GM21390 (cell line): ENCODE results near the gene ZBTB39.
"Not testable (repeated sequence)": the region's sequence is repeated elsewhere in the genome, so short reads cannot be mapped to it uniquely, and the experiment has no call there.

ENCODE experiments used
- ATAC-seq: cut with Tn5 transposase; IDR thresholded peaks from one replicate; pipeline ENCODE4 v1.9.1; 2021; ENCODE audit not compliant: unreplicated experiment

Gene ZBTB39

GRCh38 chr12:57005980-57006808 lies at the start of gene ZBTB39:
Gene ZBTB39, minus strand, starts transcription at chr12:57006546. Its CDS starts 1,629 bp downstream, at chr12:57004917.
- ATAC-seq, result peak; percentile 84

GRCh38 chr12:57055824-57056223 lies 49.5 kb upstream of the ZBTB39 start:
- no peak for ATAC-seq

- not testable (repeated sequence) for ATAC-seq
Observed at GRCh38 chr12:57053901-57054300, 47.6 kb upstream of the ZBTB39 start.

- ATAC-seq, result not testable (repeated sequence)
Observed at GRCh38 chr12:57053146-57053545, 46.8 kb upstream of the ZBTB39 start.

- ATAC-seq, result no peak
Observed at GRCh38 chr12:57051011-57051410, 44.7 kb upstream of the ZBTB39 start.

- no peak for ATAC-seq
Observed at GRCh38 chr12:57049890-57050289, 43.5 kb upstream of the ZBTB39 start, which contains the start of gene MYO1A. Gene MYO1A, minus strand, starts transcription at chr12:57050129. Its CDS starts 1,806 bp downstream, at chr12:57048323.

- ATAC-seq, result no peak
Observed at GRCh38 chr12:57049119-57049446, 42.7 kb upstream of the ZBTB39 start.

GRCh38 chr12:57048423-57049118 lies 42.2 kb upstream of the ZBTB39 start:
- ATAC-seq, result no peak

GRCh38 chr12:57047981-57048380 lies 41.6 kb upstream of the ZBTB39 start:
- no peak for ATAC-seq

- no peak for ATAC-seq
Observed at GRCh38 chr12:57046947-57047890, 40.9 kb upstream of the ZBTB39 start.

- ATAC-seq, result no peak
Observed at GRCh38 chr12:57046086-57046791, 39.9 kb upstream of the ZBTB39 start.

GRCh38 chr12:57044889-57045288 lies 38.5 kb upstream of the ZBTB39 start:
- no peak for ATAC-seq

- ATAC-seq, result no peak
Observed at GRCh38 chr12:57044468-57044867, 38.1 kb upstream of the ZBTB39 start.

- ATAC-seq, result no peak
Observed at GRCh38 chr12:57042695-57043094, 36.3 kb upstream of the ZBTB39 start.

- no peak for ATAC-seq
Observed at GRCh38 chr12:57040750-57041149, 34.4 kb upstream of the ZBTB39 start.

- no peak for ATAC-seq
Observed at GRCh38 chr12:57040211-57040610, 33.9 kb upstream of the ZBTB39 start.

- ATAC-seq, result no peak
Observed at GRCh38 chr12:57039016-57039798, 32.9 kb upstream of the ZBTB39 start.

GRCh38 chr12:57037264-57037663 lies 30.9 kb upstream of the ZBTB39 start:
- ATAC-seq, result no peak

- ATAC-seq, result no peak
Observed at GRCh38 chr12:57033431-57033830, 27.1 kb upstream of the ZBTB39 start.

GRCh38 chr12:57031789-57032188 lies 25.4 kb upstream of the ZBTB39 start:
- no peak for ATAC-seq
